ENCODE data around the gene ARF5. TPM values are rescaled to one million over a fixed set of nuclear protein-coding genes. Genes with fewer than 3 reads are reported as not detected.

The ARF5 gene
- polyA plus RNA-seq, 1 donor (not counting 4 experiments of a cell fraction or from before 2014, with no cell fraction given), result 274 TPM

DNA sequence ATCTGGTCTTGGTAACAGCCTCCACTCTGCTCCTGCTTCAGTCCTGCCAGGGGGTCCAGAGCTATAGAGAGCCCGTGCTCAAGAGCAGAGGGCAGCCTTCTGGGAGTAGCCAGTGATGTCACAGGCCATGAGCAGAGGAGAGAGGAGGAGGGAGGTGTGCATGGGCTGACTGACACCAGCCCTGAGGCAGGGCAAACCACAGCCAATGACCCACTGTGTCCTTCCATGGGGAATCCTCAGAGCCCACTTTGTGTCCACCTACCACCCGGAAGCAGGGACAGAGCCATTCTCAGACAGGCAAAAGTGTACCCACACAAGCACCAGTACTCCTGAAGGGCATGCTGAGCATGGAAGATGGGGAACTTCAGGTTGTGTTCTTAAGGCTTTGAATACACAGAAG is 29.8 kb downstream of the ARF5 start, which contains the start of gene PAX4:
Gene PAX4, minus strand, starts transcription at position 101 of the 400 bp plus-strand sequence. CDS start 2,214 bp downstream, outside the sequence.
- no peak within 1 kb of the TSS for H3K9ac ChIP-seq (ENCODE audit: control insufficient read depth, extremely low read depth, insufficient read depth, low read length)
- TF ChIP-seq, protein P1, sequence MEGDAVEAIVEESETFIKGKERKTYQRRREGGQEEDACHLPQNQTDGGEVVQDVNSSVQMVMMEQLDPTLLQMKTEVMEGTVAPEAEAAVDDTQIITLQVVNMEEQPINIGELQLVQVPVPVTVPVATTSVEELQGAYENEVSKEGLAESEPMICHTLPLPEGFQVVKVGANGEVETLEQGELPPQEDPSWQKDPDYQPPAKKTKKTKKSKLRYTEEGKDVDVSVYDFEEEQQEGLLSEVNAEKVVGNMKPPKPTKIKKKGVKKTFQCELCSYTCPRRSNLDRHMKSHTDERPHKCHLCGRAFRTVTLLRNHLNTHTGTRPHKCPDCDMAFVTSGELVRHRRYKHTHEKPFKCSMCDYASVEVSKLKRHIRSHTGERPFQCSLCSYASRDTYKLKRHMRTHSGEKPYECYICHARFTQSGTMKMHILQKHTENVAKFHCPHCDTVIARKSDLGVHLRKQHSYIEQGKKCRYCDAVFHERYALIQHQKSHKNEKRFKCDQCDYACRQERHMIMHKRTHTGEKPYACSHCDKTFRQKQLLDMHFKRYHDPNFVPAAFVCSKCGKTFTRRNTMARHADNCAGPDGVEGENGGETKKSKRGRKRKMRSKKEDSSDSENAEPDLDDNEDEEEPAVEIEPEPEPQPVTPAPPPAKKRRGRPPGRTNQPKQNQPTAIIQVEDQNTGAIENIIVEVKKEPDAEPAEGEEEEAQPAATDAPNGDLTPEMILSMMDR (optimal IDR thresholded peaks at IDR 0.05 in 1 of 3, IDR thresholded peaks at IDR 0.05 in 1 of 3, conservative IDR thresholded peaks at IDR 0.05 in 1 of 3; ENCODE audit: extremely low read depth in 1 of 3, insufficient read depth in 2 of 3, low read length in 3 of 3), result no peak
- no peak for TF ChIP-seq EZH2 (IDR thresholded peaks at IDR 0.05; ENCODE audit: low read length)
- no peak within 1 kb of the TSS for H2AFZ ChIP-seq (ENCODE audit: control insufficient read depth, low read length)
- no peak for FAIRE-seq
- H3K9me1 ChIP-seq (ENCODE audit: control insufficient read depth, extremely low read depth, insufficient read depth, low read length), result no peaks in the 10 kb centered on the region
- H3K79me2 ChIP-seq (ENCODE audit: control insufficient read depth, insufficient read depth, low read length), result no peaks in the 10 kb centered on the region
- no peak for DNase-seq (ENCODE audit: low read depth, low spot score)
- dilution Hi-C loops (cut with MboI; ENCODE audit: extremely low pct_ligation_motif_present, low sequenced_read_pairs), result no loop called here
- no peak within 1 kb of the TSS for H3K4me3 ChIP-seq (ENCODE audit: control insufficient read depth in 2 of 3, extremely low read depth in 1 of 3, insufficient read depth in 2 of 3, low read depth in 1 of 3, low read length in 3 of 3)
- H4K20me1 ChIP-seq (ENCODE audit: control insufficient read depth, extremely low read depth, insufficient read depth, low read length), result no peaks in the 10 kb centered on the region
- H3K27ac ChIP-seq (ENCODE audit: control insufficient read depth, insufficient read depth, low read length), result no peak within 1 kb of the TSS
- H3K4me2 ChIP-seq (ENCODE audit: control insufficient read depth, extremely low read depth, insufficient read depth, low read depth, low read length), result no peak within 1 kb of the TSS
- H3K27me3 ChIP-seq (ENCODE audit: control insufficient read depth, extremely low read depth, insufficient read depth, low read length), result peaks cover 49% of the 10 kb centered on the region
- no peaks in the 10 kb centered on the region for H3K9me3 ChIP-seq (ENCODE audit: control insufficient read depth, low read depth, low read length)
- no peaks in the 10 kb centered on the region for H3K4me1 ChIP-seq (ENCODE audit: control insufficient read depth, extremely low read depth, insufficient read depth, low read length)
- no peaks in the 10 kb centered on the region for H3K36me3 ChIP-seq (ENCODE audit: control insufficient read depth in 2 of 2, extremely low read depth in 1 of 2, insufficient read depth in 2 of 2, low read length in 2 of 2)

DNA sequence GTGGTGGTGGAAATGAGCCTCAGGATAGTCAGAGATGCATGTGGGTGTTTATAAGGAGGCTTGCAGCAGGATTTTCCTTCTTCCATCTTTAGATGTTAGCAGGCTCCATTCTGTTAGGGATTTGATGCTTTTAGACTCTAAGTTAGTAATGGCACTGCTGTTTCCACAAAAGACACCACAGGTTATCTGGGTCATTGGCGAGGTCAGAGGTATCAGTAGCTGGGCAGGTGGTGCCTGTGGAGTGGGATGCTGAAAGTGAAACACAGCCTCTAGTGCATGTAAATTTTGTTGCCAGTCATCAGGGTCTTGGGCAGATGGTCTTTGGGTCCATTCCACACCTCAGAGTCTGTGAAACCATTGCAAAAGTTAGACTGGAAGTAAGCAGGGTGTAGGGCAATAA is 30.6 kb downstream of the ARF5 start:
- Histone ChIP-seq H3K9me3 (ENCODE audit: control insufficient read depth, low read depth, low read length) (no peaks in the 10 kb centered on the region), H3K9me1 (ENCODE audit: control insufficient read depth, extremely low read depth, insufficient read depth, low read length) (no peaks in the 10 kb centered on the region), H2AFZ (ENCODE audit: control insufficient read depth, low read length) (no peak overlapping the region), H3K27ac (ENCODE audit: control insufficient read depth, insufficient read depth, low read length) (no peak overlapping the region), H3K36me3 (ENCODE audit: control insufficient read depth in 2 of 2, extremely low read depth in 1 of 2, insufficient read depth in 2 of 2, low read length in 2 of 2) (no peaks in the 10 kb centered on the region), H3K4me1 (ENCODE audit: control insufficient read depth, extremely low read depth, insufficient read depth, low read length) (no peaks in the 10 kb centered on the region), H3K79me2 (ENCODE audit: control insufficient read depth, insufficient read depth, low read length) (no peaks in the 10 kb centered on the region), H3K27me3 (ENCODE audit: control insufficient read depth, extremely low read depth, insufficient read depth, low read length) (peaks cover 44% of the 10 kb centered on the region), H4K20me1 (ENCODE audit: control insufficient read depth, extremely low read depth, insufficient read depth, low read length) (no peaks in the 10 kb centered on the region), H3K4me2 (ENCODE audit: control insufficient read depth, extremely low read depth, insufficient read depth, low read depth, low read length) (no peak overlapping the region), H3K4me3 (ENCODE audit: control insufficient read depth in 2 of 3, extremely low read depth in 1 of 3, insufficient read depth in 2 of 3, low read depth in 1 of 3, low read length in 3 of 3) (no peak overlapping the region), H3K9ac (ENCODE audit: control insufficient read depth, extremely low read depth, insufficient read depth, low read length) (no peak overlapping the region)
- FAIRE-seq (no peak), DNase-seq (ENCODE audit: low read depth, low spot score) (no peak)
- TF ChIP-seq, protein P1 (optimal IDR thresholded peaks at IDR 0.05 in 1 of 3, IDR thresholded peaks at IDR 0.05 in 1 of 3, conservative IDR thresholded peaks at IDR 0.05 in 1 of 3; ENCODE audit: extremely low read depth in 1 of 3, insufficient read depth in 2 of 3, low read length in 3 of 3), result no peak
- no peak for TF ChIP-seq EZH2 (IDR thresholded peaks at IDR 0.05; ENCODE audit: low read length)
- dilution Hi-C loops (cut with MboI; ENCODE audit: extremely low pct_ligation_motif_present, low sequenced_read_pairs), result no loop called here

Data from keratinocyte (primary cell).